GM20000 (cell line): Measurements from ENCODE around the gene POMGNT1.

Source experiments
- DNase-seq: peaks from one replicate; pipeline ENCODE4 v3.0.0; 2012; ENCODE audit warnings: low spot score
- CTCF ChIP-seq: IDR thresholded peaks from 2 replicates; pipeline ENCODE4 v1.5.1; 2012; ENCODE audit warnings: mild to moderate bottlenecking, control low read depth; ENCODE audit errors: extremely low read depth, missing control alignments

POMGNT1 gene

GRCh38 chr1:46157916-46158311, 40.3 kb downstream of the POMGNT1 start:
- DNase-seq = no peak
- TF ChIP-seq CTCF = no peak

GRCh38 chr1:46153732-46154131, 44.5 kb downstream of the POMGNT1 start:
- no peak for DNase-seq
- no peak for TF ChIP-seq CTCF

- no peak for DNase-seq
- no peak for TF ChIP-seq CTCF
These were observed 45.0 kb downstream of the POMGNT1 start for GRCh38 chr1:46153228-46153627.

GRCh38 chr1:46152016-46152415, 46.2 kb downstream of the POMGNT1 start:
- TF ChIP-seq CTCF = no peak
- no peak for DNase-seq

GRCh38 chr1:46150085-46150484, 48.1 kb downstream of the POMGNT1 start:
- no peak for TF ChIP-seq CTCF

GRCh38 chr1:46148318-46148717, 49.9 kb downstream of the POMGNT1 start:
- no peak for DNase-seq
- TF ChIP-seq CTCF = no peak

More at GRCh38 chr1:46150085-46150484, 48.1 kb downstream of the POMGNT1 start:
- DNase-seq = no peak
